A673 (cell line): ENCODE results near the gene GPR62. TPM values are rescaled to one million over a fixed set of nuclear protein-coding genes. Genes with fewer than 3 reads are reported as not detected.

Experiments
- BruUV-seq: library from RNA; stranded (reverse); fragments of 400-500 nt; replicated peaks from 2 replicates; lab custom pipeline; 2021; lab: Mats Ljungman, UMichigan
- CTCF ChIA-PET: fragments of 300-600 bp; sonication (Branson Sonifier 250); formaldehyde crosslinking; loops from one replicate; lab custom pipeline; 2022; ENCODE audit warnings: antibody characterized with exemption; lab: Charles Lee
- POLR2A ChIA-PET: fragments of 300-600 bp; sonication (Branson Sonifier 250); formaldehyde crosslinking; loops from one replicate; lab custom pipeline; 2022; ENCODE audit warnings: antibody characterized with exemption; ENCODE audit not compliant: low non-redundant PET; lab: Charles Lee
- DNase-seq: peaks from one replicate; pipeline ENCODE4 v3.0.0-alpha.2; 2015; ENCODE audit warnings: low spot score
- H3K27ac ChIP-seq: fragments of 200-600 bp; sonication (generic); 2 replicates; pipeline ENCODE4 v1.5.1; 2016; ENCODE audit warnings: mixed run types, low read depth, mild to moderate bottlenecking, mixed read lengths, antibody characterized with exemption, low read length; ENCODE audit not compliant: poor library complexity, severe bottlenecking
- H3K27me3 ChIP-seq: fragments of 200-600 bp; sonication (generic); replicated peaks from 2 replicates; pipeline ENCODE4 v1.6.1; 2017; ENCODE audit warnings: mixed run types, low read depth, mild to moderate bottlenecking, mixed read lengths, antibody characterized with exemption, low read length; ENCODE audit not compliant: insufficient read depth, poor library complexity
- H3K36me3 ChIP-seq: fragments of 200-600 bp; sonication (generic); 2 replicates; pipeline ENCODE4 v1.6.1; 2016; ENCODE audit warnings: mixed run types, mild to moderate bottlenecking, mixed read lengths, antibody characterized with exemption, low read length; ENCODE audit not compliant: insufficient read depth, poor library complexity, severe bottlenecking
- H3K4me1 ChIP-seq: fragments of 200-600 bp; sonication (generic); 2 replicates; pipeline ENCODE4 v1.6.1; 2017; ENCODE audit warnings: mixed run types, mild to moderate bottlenecking, mixed read lengths, antibody characterized with exemption, low read length; ENCODE audit not compliant: insufficient read depth, poor library complexity, severe bottlenecking
- H3K4me3 ChIP-seq: fragments of 200-600 bp; sonication (generic); 2 replicates; pipeline ENCODE4 v1.5.1; 2016; ENCODE audit warnings: low read depth, mixed run types, mild to moderate bottlenecking, mixed read lengths, low read length; ENCODE audit not compliant: poor library complexity, severe bottlenecking
- H3K9me3 ChIP-seq: fragments of 200-600 bp; sonication (generic); 2 replicates; pipeline ENCODE4 v1.6.1; 2016; ENCODE audit warnings: mixed run types, low read depth, mild to moderate bottlenecking, mixed read lengths, antibody characterized with exemption, low read length; ENCODE audit not compliant: poor library complexity, severe bottlenecking
- CTCF ChIP-seq: fragments of 300-800, 200-600 bp; sonication (generic); conservative IDR thresholded peaks from 2 replicates; pipeline ENCODE4 v1.5.1; 2017; ENCODE audit warnings: low read depth, mild to moderate bottlenecking, antibody characterized with exemption, low read length, moderate library complexity, mixed read lengths
- EZH2 ChIP-seq: fragments of 200-600 bp; sonication (generic); IDR thresholded peaks from 2 replicates; pipeline ENCODE4 v1.6.1; 2017; ENCODE audit warnings: borderline replicate concordance, low read depth, mild to moderate bottlenecking, mixed read lengths, antibody characterized with exemption, low read length; ENCODE audit not compliant: poor library complexity, severe bottlenecking
- intact Hi-C: fragments of 100-400 bp; cut with micrococcal nuclease; formaldehyde crosslinking; loops from one replicate; pipeline ENCODE4 v1.10.0; 2022; ENCODE audit not compliant: unreplicated experiment
- total RNA-seq: library from RNA; stranded (reverse); gene quantifications from 2 replicates; pipeline ENCODE4 v1.2.3, GENCODE V29; 2021

The GPR62 gene
- total RNA-seq, 1 experiment from 2014 or later = not detected

GRCh38 chr3:51955893-51956770, 951 bp downstream of the GPR62 start:
- Histone ChIP-seq H3K27ac (no peak overlapping the region), H3K4me3 (peak overlapping the region; percentile 34), H3K4me1 (no peaks in the 10 kb centered on the region), H3K27me3 (no peaks in the 10 kb centered on the region), H3K36me3 (no peaks in the 10 kb centered on the region), H3K9me3 (no peaks in the 10 kb centered on the region)
- intact Hi-C loops = no loop called here
- ChIA-PET POLR2A (no interaction called here), CTCF (no interaction called here)
- peak; percentile 51 for DNase-seq
- no peak for TF ChIP-seq EZH2
- peak; percentile 51 for TF ChIP-seq CTCF
- no TSS peak for BruUV-seq

GRCh38 chr3:51957520-51958205, 2.5 kb downstream of the GPR62 start:
- ChIA-PET CTCF (no interaction called here), POLR2A (interaction anchor here (0.6 kb wide), 1 partner anchor 573 kb away, joined by 5 read pairs; the partner anchor contains the start of gene MANF)
- DNase-seq = no peak
- H3K4me1 ChIP-seq = no peaks in the 10 kb centered on the region
- no peak overlapping the region for H3K4me3 ChIP-seq
- H3K27ac ChIP-seq = no peak overlapping the region
- no peaks in the 10 kb centered on the region for H3K36me3 ChIP-seq
- H3K27me3 ChIP-seq = no peaks in the 10 kb centered on the region
- TF ChIP-seq CTCF (no peak), EZH2 (no peak)
- no peaks in the 10 kb centered on the region for H3K9me3 ChIP-seq
- intact Hi-C loops = no loop called here
- BruUV-seq = no TSS peak

GRCh38 chr3:51958603-51959521, 3.7 kb downstream of the GPR62 start:
- DNase-seq = no peak
- POLR2A ChIA-PET = no interaction called here
- Histone ChIP-seq H3K27ac (no peak overlapping the region), H3K9me3 (no peaks in the 10 kb centered on the region), H3K36me3 (no peaks in the 10 kb centered on the region), H3K4me1 (no peaks in the 10 kb centered on the region), H3K4me3 (no peak overlapping the region), H3K27me3 (no peaks in the 10 kb centered on the region)
- TF ChIP-seq EZH2 (no peak), CTCF (no peak)
- no TSS peak for BruUV-seq
- intact Hi-C loops = no loop called here
- CTCF ChIA-PET = no interaction called here
